Measurements from ENCODE around the gene DDIT3.

Gene DDIT3

DNA sequence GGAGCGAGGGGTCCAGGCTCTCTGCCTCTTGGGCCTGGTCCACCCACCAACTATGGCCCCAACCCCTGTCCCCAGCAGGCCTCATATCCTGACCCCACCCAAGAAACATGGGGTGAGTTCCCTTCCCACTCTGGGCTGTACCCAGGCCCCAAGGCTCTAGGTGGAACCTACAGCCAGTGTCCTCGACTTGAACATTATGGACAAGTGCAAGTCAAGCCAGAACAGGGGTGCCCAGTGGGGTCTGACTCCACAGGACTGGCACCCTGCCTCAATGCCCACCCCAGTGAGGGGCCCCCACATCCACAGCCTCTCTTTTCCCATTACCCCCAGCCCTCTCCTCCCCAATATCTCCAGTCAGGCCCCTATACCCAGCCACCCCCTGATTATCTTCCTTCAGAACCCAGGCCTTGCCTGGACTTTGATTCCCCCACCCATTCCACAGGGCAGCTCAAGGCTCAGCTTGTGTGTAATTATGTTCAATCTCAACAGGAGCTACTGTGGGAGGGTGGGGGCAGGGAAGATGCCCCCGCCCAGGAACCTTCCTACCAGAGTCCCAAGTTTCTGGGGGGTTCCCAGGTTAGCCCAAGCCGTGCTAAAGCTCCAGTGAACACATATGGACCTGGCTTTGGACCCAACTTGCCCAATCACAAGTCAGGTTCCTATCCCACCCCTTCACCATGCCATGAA is 49.2 kb downstream of the DDIT3 start:
- TF ChIP-seq, protein P1, sequence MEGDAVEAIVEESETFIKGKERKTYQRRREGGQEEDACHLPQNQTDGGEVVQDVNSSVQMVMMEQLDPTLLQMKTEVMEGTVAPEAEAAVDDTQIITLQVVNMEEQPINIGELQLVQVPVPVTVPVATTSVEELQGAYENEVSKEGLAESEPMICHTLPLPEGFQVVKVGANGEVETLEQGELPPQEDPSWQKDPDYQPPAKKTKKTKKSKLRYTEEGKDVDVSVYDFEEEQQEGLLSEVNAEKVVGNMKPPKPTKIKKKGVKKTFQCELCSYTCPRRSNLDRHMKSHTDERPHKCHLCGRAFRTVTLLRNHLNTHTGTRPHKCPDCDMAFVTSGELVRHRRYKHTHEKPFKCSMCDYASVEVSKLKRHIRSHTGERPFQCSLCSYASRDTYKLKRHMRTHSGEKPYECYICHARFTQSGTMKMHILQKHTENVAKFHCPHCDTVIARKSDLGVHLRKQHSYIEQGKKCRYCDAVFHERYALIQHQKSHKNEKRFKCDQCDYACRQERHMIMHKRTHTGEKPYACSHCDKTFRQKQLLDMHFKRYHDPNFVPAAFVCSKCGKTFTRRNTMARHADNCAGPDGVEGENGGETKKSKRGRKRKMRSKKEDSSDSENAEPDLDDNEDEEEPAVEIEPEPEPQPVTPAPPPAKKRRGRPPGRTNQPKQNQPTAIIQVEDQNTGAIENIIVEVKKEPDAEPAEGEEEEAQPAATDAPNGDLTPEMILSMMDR (IDR thresholded peaks at IDR 0.05; ENCODE audit: insufficient read depth, low read depth, low read length, missing control alignments), result no peak
- H3K4me3 ChIP-seq (ENCODE audit: low read depth, low read length), result no peak overlapping the region
- no peak for DNase-seq (ENCODE audit: low read depth)

DNA sequence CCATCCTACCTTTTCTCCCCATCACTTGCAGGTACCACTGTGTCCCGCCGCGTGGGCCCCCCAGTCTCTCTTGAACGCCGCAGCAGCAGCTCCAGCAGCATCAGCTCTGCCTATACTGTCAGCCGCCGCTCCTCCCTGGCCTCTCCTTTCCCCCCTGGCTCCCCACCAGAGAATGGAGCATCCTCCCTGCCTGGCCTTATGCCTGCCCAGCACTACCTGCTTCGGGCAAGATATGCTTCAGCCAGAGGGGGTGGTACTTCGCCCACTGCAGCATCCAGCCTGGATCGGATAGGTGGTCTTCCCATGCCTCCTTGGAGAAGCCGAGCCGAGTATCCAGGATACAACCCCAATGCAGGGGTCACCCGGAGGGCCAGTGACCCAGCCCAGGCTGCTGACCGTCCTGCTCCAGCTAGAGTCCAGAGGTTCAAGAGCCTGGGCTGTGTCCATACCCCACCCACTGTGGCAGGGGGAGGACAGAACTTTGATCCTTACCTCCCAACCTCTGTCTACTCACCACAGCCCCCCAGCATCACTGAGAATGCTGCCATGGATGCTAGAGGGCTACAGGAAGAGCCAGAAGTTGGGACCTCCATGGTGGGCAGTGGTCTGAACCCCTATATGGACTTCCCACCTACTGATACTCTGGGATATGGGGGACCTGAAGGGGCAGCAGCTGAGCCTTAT is 49.9 kb downstream of the DDIT3 start:
- no peak overlapping the region for H3K4me3 ChIP-seq (ENCODE audit: low read depth, low read length)
- DNase-seq (ENCODE audit: low read depth), result no peak
- TF ChIP-seq, protein P1 (IDR thresholded peaks at IDR 0.05; ENCODE audit: insufficient read depth, low read depth, low read length, missing control alignments), result no peak

DNA sequence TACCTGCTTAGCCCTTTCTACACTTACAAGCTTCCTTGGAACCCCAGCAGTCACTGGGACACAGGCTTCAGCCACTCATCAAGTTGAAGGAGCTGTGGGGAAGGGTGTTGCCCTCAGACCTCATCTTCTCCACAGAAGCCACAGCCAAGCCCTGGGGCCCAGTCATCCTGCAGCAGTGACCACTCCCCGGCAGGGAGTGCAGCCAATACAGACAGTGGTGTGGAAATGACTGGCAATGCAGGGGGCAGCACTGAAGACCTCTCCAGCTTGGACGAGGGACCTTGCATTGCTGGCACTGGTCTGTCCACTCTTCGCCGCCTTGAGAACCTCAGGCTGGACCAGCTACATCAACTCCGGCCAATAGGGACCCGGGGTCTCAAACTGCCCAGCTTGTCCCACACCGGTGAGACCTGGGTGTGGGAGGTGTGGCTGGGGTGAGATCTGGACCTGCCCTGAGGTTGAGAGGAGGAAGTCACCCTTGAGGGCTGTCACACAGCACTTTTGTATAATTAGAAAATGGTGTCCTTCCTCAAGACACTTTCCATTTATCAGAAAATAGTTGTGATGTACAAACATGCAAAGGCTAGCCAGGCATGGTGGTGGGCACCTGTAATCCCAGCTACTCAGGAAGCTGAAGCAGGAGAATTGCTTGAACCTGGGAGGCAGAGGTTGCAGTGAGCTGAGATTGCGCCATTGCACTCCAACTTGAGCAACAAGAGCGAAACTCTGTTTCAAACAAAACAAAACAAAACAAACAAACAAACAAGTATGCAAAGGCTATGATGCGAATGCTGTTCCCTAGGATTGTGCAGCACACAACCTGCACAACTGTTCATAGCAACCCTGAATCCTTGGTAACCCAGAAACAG is 50.8 kb downstream of the DDIT3 start:
- DNase-seq (ENCODE audit: low read depth), result no peak
- TF ChIP-seq, protein P1 (IDR thresholded peaks at IDR 0.05; ENCODE audit: insufficient read depth, low read depth, low read length, missing control alignments), result no peak
- H3K4me3 ChIP-seq (ENCODE audit: low read depth, low read length), result no peak overlapping the region

DNA sequence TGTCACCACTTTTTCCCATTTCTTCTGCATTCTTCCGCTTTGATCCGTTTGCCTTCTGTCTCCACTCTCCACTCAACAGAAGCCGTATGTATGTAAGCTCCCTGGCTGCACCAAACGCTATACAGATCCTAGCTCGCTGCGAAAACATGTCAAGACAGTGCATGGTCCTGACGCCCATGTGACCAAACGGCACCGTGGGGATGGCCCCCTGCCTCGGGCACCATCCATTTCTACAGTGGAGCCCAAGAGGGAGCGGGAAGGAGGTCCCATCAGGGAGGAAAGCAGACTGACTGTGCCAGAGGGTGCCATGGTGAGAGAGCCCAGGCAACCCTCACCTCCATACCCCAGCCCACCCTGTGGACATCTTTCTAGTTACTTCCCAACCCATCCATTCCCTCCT is 52.4 kb downstream of the DDIT3 start:
- no peak overlapping the region for H3K4me3 ChIP-seq (ENCODE audit: low read depth, low read length)
- DNase-seq (ENCODE audit: low read depth), result no peak
- TF ChIP-seq, protein P1 (IDR thresholded peaks at IDR 0.05; ENCODE audit: insufficient read depth, low read depth, low read length, missing control alignments), result no peak

DNA sequence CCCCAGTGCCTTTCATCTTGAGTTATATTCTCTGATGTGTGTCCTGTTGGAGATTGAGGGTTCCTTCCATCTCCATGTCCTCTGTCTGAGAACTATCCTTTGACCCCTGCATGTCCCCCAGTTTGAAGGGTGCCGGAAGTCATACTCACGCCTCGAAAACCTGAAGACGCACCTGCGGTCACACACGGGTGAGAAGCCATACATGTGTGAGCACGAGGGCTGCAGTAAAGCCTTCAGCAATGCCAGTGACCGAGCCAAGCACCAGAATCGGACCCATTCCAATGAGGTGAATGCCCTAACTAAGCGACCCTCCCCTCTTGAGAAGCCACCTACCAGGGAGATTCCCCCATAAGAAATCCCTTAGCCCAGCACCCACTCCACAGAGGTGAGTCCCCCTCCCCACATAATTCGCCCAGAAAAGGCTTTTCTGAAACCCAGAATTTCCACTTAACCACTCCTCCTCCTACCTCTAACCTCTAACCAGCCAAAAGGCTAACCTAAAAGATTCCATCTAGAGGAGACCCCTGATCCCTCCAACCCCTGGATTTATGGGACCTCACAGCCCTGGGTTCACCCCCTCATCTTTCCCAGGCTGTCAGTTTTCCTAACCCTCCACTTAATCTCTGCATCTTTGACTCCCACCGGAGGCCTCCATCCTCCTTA is 53.0 kb downstream of the DDIT3 start:
- H3K4me3 ChIP-seq (ENCODE audit: low read depth, low read length), result no peak overlapping the region
- TF ChIP-seq, protein P1 (IDR thresholded peaks at IDR 0.05; ENCODE audit: insufficient read depth, low read depth, low read length, missing control alignments), result no peak
- DNase-seq (ENCODE audit: low read depth), result no peak

Data from GM12865 (cell line).